Caco-2 (cell line): ENCODE results near the gene RGS13. TPM values are rescaled to one million over a fixed set of nuclear protein-coding genes. Genes with fewer than 3 reads are reported as not detected.

Source experiments
- BruUV-seq: library from RNA; stranded (reverse); fragments of 400-500 nt; replicated peaks from 2 replicates; lab custom pipeline; 2021; lab: Mats Ljungman, UMichigan
- CTCF ChIA-PET: fragments of 300-600 bp; sonication (Branson Sonifier 250); formaldehyde crosslinking; loops from one replicate; lab custom pipeline; 2022; ENCODE audit warnings: antibody characterized with exemption; lab: Charles Lee
- POLR2A ChIA-PET: fragments of 300-600 bp; sonication (Branson Sonifier 250); formaldehyde crosslinking; loops from one replicate; lab custom pipeline; 2022; ENCODE audit warnings: antibody characterized with exemption; lab: Charles Lee
- DNase-seq, 2 experiments: peaks; one replicate each; pipeline versions ENCODE4 v3.0.0 to v3.0.0-alpha.2; 2020 to 2022
- H3K27me3 ChIP-seq: replicated peaks from 2 replicates; pipeline ENCODE4 v1.6.0; 2011; ENCODE audit warnings: low read length; ENCODE audit not compliant: control insufficient read depth, insufficient read depth
- H3K36me3 ChIP-seq: 2 replicates; pipeline ENCODE4 v1.5.1; 2011; ENCODE audit warnings: low read length; ENCODE audit not compliant: control insufficient read depth, insufficient read depth
- H3K4me1 ChIP-seq: fragments of 250-450 bp; sonication (Bioruptor Pico); 2 replicates; pipeline ENCODE4 v1.5.1; 2020; ENCODE audit warnings: mild to moderate bottlenecking
- H3K4me3 ChIP-seq: 2 replicates; pipeline ENCODE4 v1.5.1; 2011; ENCODE audit warnings: low read depth, mild to moderate bottlenecking, control low read depth, low read length
- H3K9me3 ChIP-seq: fragments of 250-450 bp; sonication (Bioruptor Pico); 2 replicates; pipeline ENCODE4 v1.5.1; 2020; ENCODE audit warnings: mild to moderate bottlenecking, moderate library complexity
- H3K27ac Mint-ChIP-seq: one replicate; pipeline ENCODE4 v1.8.0; 2022; ENCODE audit warnings: mixed read lengths; ENCODE audit not compliant: unreplicated experiment
- H3K27me3 Mint-ChIP-seq: one replicate; pipeline ENCODE4 v1.8.0; 2022; ENCODE audit warnings: mixed read lengths; ENCODE audit not compliant: insufficient read depth, unreplicated experiment
- H3K36me3 Mint-ChIP-seq: one replicate; pipeline ENCODE4 v1.8.0; 2022; ENCODE audit warnings: mild to moderate bottlenecking, mixed read lengths; ENCODE audit not compliant: insufficient read depth, unreplicated experiment
- H3K4me1 Mint-ChIP-seq: one replicate; pipeline ENCODE4 v1.8.0; 2022; ENCODE audit warnings: low read depth, mixed read lengths; ENCODE audit not compliant: unreplicated experiment
- H3K4me3 Mint-ChIP-seq: one replicate; pipeline ENCODE4 v1.8.0; 2022; ENCODE audit warnings: mild to moderate bottlenecking, moderate library complexity, mixed read lengths; ENCODE audit not compliant: unreplicated experiment
- H3K9me3 Mint-ChIP-seq: one replicate; pipeline ENCODE4 v1.8.0; 2022; ENCODE audit warnings: mixed read lengths; ENCODE audit not compliant: unreplicated experiment
- intact Hi-C: fragments of 100-400 bp; cut with micrococcal nuclease; formaldehyde crosslinking; loops from one replicate; pipeline ENCODE4 v1.10.0; 2022; ENCODE audit not compliant: unreplicated experiment
- total RNA-seq: library from RNA; stranded (reverse); gene quantifications from 2 replicates; pipeline ENCODE4 v1.2.3, GENCODE V29; 2022
- TF ChIP-seq, protein P1 (sequence below), 2 experiments: fragments of 200-600 bp in 1 of 2; IDR thresholded peaks; 1 replicate in 1 of 2; 2 replicates in 1 of 2; pipeline versions ENCODE4 v1.5.1 to v1.8.0; 2011 to 2022; ENCODE audit warnings: antibody characterized with exemption in 1 of 2, control low read depth in 1 of 2, inconsistent platforms in 1 of 2, low read depth in 1 of 2, low read length in 1 of 2, mild to moderate bottlenecking in 1 of 2, moderate library complexity in 1 of 2; ENCODE audit not compliant: insufficient read depth in 1 of 2, severe bottlenecking in 1 of 2, unreplicated experiment in 1 of 2

Gene RGS13
- total RNA-seq, 1 experiment from 2014 or later, result not detected

DNA sequence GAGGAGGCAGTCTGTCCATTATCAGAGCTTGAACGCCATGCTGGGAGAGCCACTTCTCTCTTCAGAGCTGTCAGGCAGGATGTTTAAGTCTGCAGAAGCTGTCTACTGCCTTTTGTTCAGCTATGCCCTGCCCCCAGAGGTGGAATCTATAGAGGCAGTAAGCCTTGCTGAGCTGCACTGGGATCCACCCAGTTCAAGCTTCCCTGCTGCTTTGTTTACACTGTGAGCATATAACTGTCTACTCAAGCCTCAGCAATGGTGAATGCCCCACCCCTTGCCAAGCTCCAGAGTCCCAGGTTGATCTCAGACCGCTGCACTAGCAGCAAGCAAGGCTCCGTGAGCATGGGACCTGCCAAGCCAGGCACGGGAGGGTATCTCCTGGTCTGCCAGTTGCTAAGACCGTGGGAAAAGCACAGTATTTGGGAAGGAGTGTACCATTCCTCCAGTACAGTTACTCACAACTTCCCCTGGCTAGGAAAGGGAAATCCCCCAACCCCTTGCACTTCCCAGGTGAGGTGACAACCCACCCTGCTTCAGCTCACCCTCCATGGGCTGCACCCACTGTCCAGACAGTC lies 32.5 kb downstream of the RGS13 start:
- no peak overlapping the region for H3K27ac Mint-ChIP-seq
- CTCF ChIA-PET, result no interaction called here

DNA sequence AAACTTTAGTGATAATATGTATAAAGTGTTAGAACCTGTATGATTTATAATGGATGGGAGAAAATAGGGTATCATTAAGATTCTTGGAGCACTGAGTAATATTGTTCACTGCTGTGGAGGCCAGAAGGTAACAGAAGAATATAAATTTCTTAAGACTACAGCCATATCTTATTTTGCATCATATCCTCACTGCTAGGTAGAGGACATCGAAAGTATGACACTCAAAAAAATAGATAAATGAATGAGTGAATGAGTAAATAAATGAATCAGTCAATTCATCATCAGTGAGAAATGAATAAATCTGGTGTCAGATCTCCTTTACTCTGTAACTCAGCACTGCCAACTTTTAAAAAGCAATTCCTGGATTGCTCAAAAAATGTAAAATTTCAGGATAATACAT lies 33.2 kb downstream of the RGS13 start:
- POLR2A ChIA-PET, result no interaction called here
- no peaks in the 10 kb centered on the region for H3K36me3 Mint-ChIP-seq
- H3K27me3 Mint-ChIP-seq, result peaks cover 3% of the 10 kb centered on the region
- intact Hi-C loops, result no loop called here
- no peaks in the 10 kb centered on the region for H3K27me3 ChIP-seq
- no peaks in the 10 kb centered on the region for H3K4me1 Mint-ChIP-seq
- BruUV-seq, result no TSS peak
- TF ChIP-seq, protein P1, sequence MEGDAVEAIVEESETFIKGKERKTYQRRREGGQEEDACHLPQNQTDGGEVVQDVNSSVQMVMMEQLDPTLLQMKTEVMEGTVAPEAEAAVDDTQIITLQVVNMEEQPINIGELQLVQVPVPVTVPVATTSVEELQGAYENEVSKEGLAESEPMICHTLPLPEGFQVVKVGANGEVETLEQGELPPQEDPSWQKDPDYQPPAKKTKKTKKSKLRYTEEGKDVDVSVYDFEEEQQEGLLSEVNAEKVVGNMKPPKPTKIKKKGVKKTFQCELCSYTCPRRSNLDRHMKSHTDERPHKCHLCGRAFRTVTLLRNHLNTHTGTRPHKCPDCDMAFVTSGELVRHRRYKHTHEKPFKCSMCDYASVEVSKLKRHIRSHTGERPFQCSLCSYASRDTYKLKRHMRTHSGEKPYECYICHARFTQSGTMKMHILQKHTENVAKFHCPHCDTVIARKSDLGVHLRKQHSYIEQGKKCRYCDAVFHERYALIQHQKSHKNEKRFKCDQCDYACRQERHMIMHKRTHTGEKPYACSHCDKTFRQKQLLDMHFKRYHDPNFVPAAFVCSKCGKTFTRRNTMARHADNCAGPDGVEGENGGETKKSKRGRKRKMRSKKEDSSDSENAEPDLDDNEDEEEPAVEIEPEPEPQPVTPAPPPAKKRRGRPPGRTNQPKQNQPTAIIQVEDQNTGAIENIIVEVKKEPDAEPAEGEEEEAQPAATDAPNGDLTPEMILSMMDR (IDR thresholded peaks at IDR 0.05; ENCODE audit: insufficient read depth in 1 of 2, low read depth in 1 of 2, low read length in 1 of 2, severe bottlenecking in 1 of 2, unreplicated experiment in 1 of 2), result no peak
- no peaks in the 10 kb centered on the region for H3K36me3 ChIP-seq
- no peak overlapping the region for H3K27ac Mint-ChIP-seq
- H3K9me3 ChIP-seq, result no peaks in the 10 kb centered on the region
- no peaks in the 10 kb centered on the region for H3K4me1 ChIP-seq
- CTCF ChIA-PET, result no interaction called here
- H3K4me3 Mint-ChIP-seq, result no peak overlapping the region
- no peak for DNase-seq
- H3K4me3 ChIP-seq, result no peak overlapping the region
- H3K9me3 Mint-ChIP-seq, result peaks cover 5% of the 10 kb centered on the region

More for the DNA sequence above, 32.5 kb downstream of the RGS13 start:
- POLR2A ChIA-PET, result no interaction called here
- Histone ChIP-seq H3K27me3 (no peaks in the 10 kb centered on the region), H3K36me3 (no peaks in the 10 kb centered on the region), H3K4me3 (no peak overlapping the region), H3K4me1 (no peaks in the 10 kb centered on the region), H3K9me3 (no peaks in the 10 kb centered on the region)
- Mint-ChIP-seq H3K4me3 (no peak overlapping the region), H3K4me1 (no peaks in the 10 kb centered on the region), H3K27me3 (peaks cover 3% of the 10 kb centered on the region), H3K9me3 (peaks cover 5% of the 10 kb centered on the region), H3K36me3 (no peaks in the 10 kb centered on the region)
- no TSS peak for BruUV-seq
- peak in 1 of 2 experiments; percentile 28 for DNase-seq
- TF ChIP-seq, protein P1 (IDR thresholded peaks at IDR 0.05; ENCODE audit: insufficient read depth in 1 of 2, low read depth in 1 of 2, low read length in 1 of 2, severe bottlenecking in 1 of 2, unreplicated experiment in 1 of 2), result no peak
- intact Hi-C loops, result no loop called here

DNA sequence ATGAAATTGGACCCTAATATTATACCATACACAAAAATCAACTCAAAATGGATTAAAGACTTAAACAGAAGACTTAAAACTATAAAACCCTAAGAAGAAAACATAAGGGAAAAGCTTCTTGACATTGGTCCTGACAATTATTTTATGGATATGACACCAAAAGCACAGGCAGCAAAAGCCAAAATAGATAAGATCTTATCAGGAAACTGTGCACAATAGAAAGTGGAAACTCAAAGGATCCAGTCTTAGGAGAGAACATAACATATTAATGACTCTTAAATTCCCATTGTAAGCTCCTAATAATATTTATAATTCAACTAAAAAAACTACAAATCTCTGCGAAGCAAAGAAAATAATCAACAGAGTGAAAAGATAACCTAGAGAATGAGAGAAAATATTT lies 39.8 kb downstream of the RGS13 start:
- Histone ChIP-seq H3K36me3 (no peaks in the 10 kb centered on the region), H3K9me3 (no peaks in the 10 kb centered on the region), H3K4me1 (no peaks in the 10 kb centered on the region), H3K4me3 (no peak overlapping the region), H3K27me3 (no peaks in the 10 kb centered on the region)
- Mint-ChIP-seq H3K4me3 (no peak overlapping the region), H3K27ac (no peak overlapping the region), H3K9me3 (no peaks in the 10 kb centered on the region), H3K27me3 (no peaks in the 10 kb centered on the region), H3K36me3 (no peaks in the 10 kb centered on the region), H3K4me1 (no peaks in the 10 kb centered on the region)
- DNase-seq, result no peak
- TF ChIP-seq, protein P1 (IDR thresholded peaks at IDR 0.05; ENCODE audit: insufficient read depth in 1 of 2, low read depth in 1 of 2, low read length in 1 of 2, severe bottlenecking in 1 of 2, unreplicated experiment in 1 of 2), result no peak
- ChIA-PET POLR2A (no interaction called here), CTCF (no interaction called here)
- intact Hi-C loops, result no loop called here
- BruUV-seq, result no TSS peak
